PFSK-1 (cell line): ENCODE data around the gene VPS9D1.

Experiments used
- FOXP2 ChIP-seq: optimal IDR thresholded peaks from 2 replicates; pipeline ENCODE3; 2011; ENCODE audit warnings: borderline replicate concordance, control low read depth, inconsistent platforms; ENCODE audit not compliant: insufficient read depth; ENCODE audit errors: extremely low read length, extremely low read depth
- POLR2AphosphoS5 ChIP-seq: IDR thresholded peaks from 2 replicates; pipeline ENCODE4 v1.6.1; 2012; ENCODE audit warnings: low read depth, mild to moderate bottlenecking, control low read depth, low read length, moderate library complexity
- REST ChIP-seq, 2 experiments: IDR thresholded peaks; 2 replicates each; pipeline versions ENCODE4 v1.6.1 to v1.8.0; 2011 to 2012; ENCODE audit warnings: low read depth in 2 of 2, low read length in 2 of 2, control low read depth in 1 of 2, inconsistent platforms in 1 of 2, mild to moderate bottlenecking in 1 of 2, moderate library complexity in 1 of 2; ENCODE audit not compliant: insufficient read depth in 1 of 2
- SIN3A ChIP-seq: IDR thresholded peaks from 2 replicates; pipeline ENCODE4 v1.6.1; 2012; ENCODE audit warnings: mild to moderate bottlenecking, low read length, moderate library complexity, borderline replicate concordance; ENCODE audit not compliant: insufficient read depth
- TAF1 ChIP-seq: IDR thresholded peaks from 2 replicates; pipeline ENCODE4 v1.6.1; 2012; ENCODE audit warnings: low read length, control low read depth, borderline replicate concordance; ENCODE audit not compliant: insufficient read depth

The VPS9D1 gene

GRCh38 chr16:89761304-89761922 is 40.7 kb upstream of the VPS9D1 start:
- TF ChIP-seq TAF1 (no peak), POLR2AphosphoS5 (no peak), FOXP2 (no peak), SIN3A (no peak), REST (IDR thresholded peaks at IDR 0.05; ENCODE audit: insufficient read depth in 1 of 2, low read depth in 2 of 2, low read length in 2 of 2) (no peak)

DNA sequence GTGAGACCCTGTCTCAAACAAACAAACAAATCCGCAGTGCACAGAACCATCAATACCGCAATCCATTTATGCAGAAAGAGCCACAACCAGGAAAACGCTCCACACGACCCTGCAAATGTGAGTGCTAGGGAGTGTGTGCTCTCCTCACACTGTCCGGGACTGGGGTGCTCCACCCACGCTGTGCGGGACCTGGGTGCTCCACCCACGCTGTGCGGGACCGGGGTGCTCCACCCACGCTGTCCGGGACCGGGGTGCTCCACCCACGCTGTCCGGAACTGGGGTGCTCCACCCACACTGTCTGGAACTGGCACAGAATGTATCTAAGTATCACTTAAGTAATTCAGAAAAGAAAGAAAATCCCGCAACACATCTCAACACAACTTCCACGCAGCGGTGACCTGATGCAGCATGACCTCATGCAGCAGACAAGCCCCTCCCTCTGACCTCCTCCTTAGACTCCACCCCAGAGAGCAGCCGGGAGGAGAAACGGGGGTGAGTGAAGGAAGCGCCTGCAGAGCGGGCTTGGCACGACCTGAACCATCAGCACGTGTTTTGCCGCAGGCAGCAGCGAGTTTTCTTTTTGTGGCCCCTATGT is 39.1 kb upstream of the VPS9D1 start:
- TF ChIP-seq SIN3A (no peak), TAF1 (no peak), POLR2AphosphoS5 (no peak), FOXP2 (no peak), REST (IDR thresholded peaks at IDR 0.05; ENCODE audit: insufficient read depth in 1 of 2, low read depth in 2 of 2, low read length in 2 of 2) (no peak)

- TF ChIP-seq POLR2AphosphoS5 (no peak), FOXP2 (no peak), REST (IDR thresholded peaks at IDR 0.05; ENCODE audit: insufficient read depth in 1 of 2, low read depth in 2 of 2, low read length in 2 of 2) (no peak), SIN3A (no peak)
Observed at GRCh38 chr16:89749637-89750036, 28.9 kb upstream of the VPS9D1 start.

GRCh38 chr16:89748921-89749320 is 28.2 kb upstream of the VPS9D1 start:
- TF ChIP-seq REST (IDR thresholded peaks at IDR 0.05; ENCODE audit: insufficient read depth in 1 of 2, low read depth in 2 of 2, low read length in 2 of 2), result no peak
- no peak for TF ChIP-seq TAF1
- no peak for TF ChIP-seq POLR2AphosphoS5
- TF ChIP-seq SIN3A, result no peak
- TF ChIP-seq FOXP2, result no peak

GRCh38 chr16:89748076-89748475 is 27.4 kb upstream of the VPS9D1 start:
- TF ChIP-seq POLR2AphosphoS5 (no peak), SIN3A (no peak), FOXP2 (no peak), REST (IDR thresholded peaks at IDR 0.05; ENCODE audit: insufficient read depth in 1 of 2, low read depth in 2 of 2, low read length in 2 of 2) (no peak), TAF1 (no peak)
